ENCODE data around the gene SMIM9. TPM values are rescaled to one million over a fixed set of nuclear protein-coding genes. Genes with fewer than 3 reads are reported as not detected.

SMIM9 gene
- total RNA-seq, 1 experiment from 2014 or later, result not detected

- peak overlapping the region; percentile 83 for H3K27ac ChIP-seq (ENCODE audit: low read length)
- DNase-seq (ENCODE audit: low read depth, low spot score) (no peak), ATAC-seq (no peak)
- intact Hi-C loops (cut with micrococcal nuclease; ENCODE audit: unreplicated experiment) (no loop called here), in situ Hi-C loops (cut with HindIII; ENCODE audit: low pct_unique_long_range_greater_than_20kb, low sequenced_read_pairs) (no loop called here)
- no peaks in the 10 kb centered on the region for H3K36me3 ChIP-seq (ENCODE audit: control insufficient read depth, insufficient read depth, low read length)
- BruUV-seq (replicated peaks), result no TSS peak
- ChIA-PET POLR2A (interaction anchor here (0.7 kb wide), 1 partner anchor 29 kb away, joined by 4 read pairs; no protein-coding TSS in a partner anchor), CTCF (no interaction called here)
- H3K9me3 ChIP-seq (ENCODE audit: control insufficient read depth, insufficient read depth, low read depth, low read length), result peaks cover 8% of the 10 kb centered on the region; the same call in 1 of the 2 replicates
- no peak for TF ChIP-seq REST (IDR thresholded peaks at IDR 0.05; ENCODE audit: insufficient read depth in 1 of 2, low read depth in 2 of 2, low read length in 1 of 2)
- no peak for TF ChIP-seq POLR2AphosphoS5 (IDR thresholded peaks at IDR 0.05; ENCODE audit: low read depth, low read length)
- TF ChIP-seq TCF7L2 (IDR thresholded peaks at IDR 0.05; ENCODE audit: low read depth, low read length), result no peak
- TF ChIP-seq CTCF (IDR thresholded peaks at IDR 0.05), result no peak
- TF ChIP-seq SIN3A (IDR thresholded peaks at IDR 0.05; ENCODE audit: borderline replicate concordance, insufficient read depth, low read depth, low read length), result no peak
- peaks cover 65% of the 10 kb centered on the region for H3K4me1 ChIP-seq (ENCODE audit: control insufficient read depth, insufficient read depth, low read length)
- H3K4me3 ChIP-seq (ENCODE audit: low read depth in 2 of 2, low read length in 2 of 2), result peak overlapping the region; percentile 75 to 81
- H3K27me3 ChIP-seq (ENCODE audit: control insufficient read depth, insufficient read depth, low read length), result no peaks in the 10 kb centered on the region
Measured at GRCh38 chrX:154802947-154803346, 31.5 kb downstream of the SMIM9 start.

GRCh38 chrX:154800478-154801210, 33.8 kb downstream of the SMIM9 start:
- ATAC-seq, result no peak

More at GRCh38 chrX:154800478-154801210, 33.8 kb downstream of the SMIM9 start:
- DNase-seq (ENCODE audit: low read depth, low spot score), result no peak
- TF ChIP-seq SIN3A (IDR thresholded peaks at IDR 0.05; ENCODE audit: borderline replicate concordance, insufficient read depth, low read depth, low read length), result no peak
- no peak for TF ChIP-seq TCF7L2 (IDR thresholded peaks at IDR 0.05; ENCODE audit: low read depth, low read length)
- no peak for TF ChIP-seq REST (IDR thresholded peaks at IDR 0.05; ENCODE audit: insufficient read depth in 1 of 2, low read depth in 2 of 2, low read length in 1 of 2)
- TF ChIP-seq POLR2AphosphoS5 (IDR thresholded peaks at IDR 0.05; ENCODE audit: low read depth, low read length), result no peak
- TF ChIP-seq CTCF (IDR thresholded peaks at IDR 0.05), result no peak
- ChIA-PET POLR2A (interaction anchor here (0.6 kb wide), 1 partner anchor 226 kb away, joined by 6 read pairs; the partner anchor contains the start of gene FUNDC2), CTCF (no interaction called here)
- Histone ChIP-seq H3K27ac (ENCODE audit: low read length) (peak overlapping the region; percentile 83), H3K27me3 (ENCODE audit: control insufficient read depth, insufficient read depth, low read length) (no peaks in the 10 kb centered on the region), H3K4me1 (ENCODE audit: control insufficient read depth, insufficient read depth, low read length) (peaks cover 82% of the 10 kb centered on the region), H3K4me3 (ENCODE audit: low read depth in 2 of 2, low read length in 2 of 2) (peak overlapping the region in 1 of 2 experiments; percentile 14; a peak in 2 of 4 replicates), H3K9me3 (ENCODE audit: control insufficient read depth, insufficient read depth, low read depth, low read length) (no peaks in the 10 kb centered on the region), H3K36me3 (ENCODE audit: control insufficient read depth, insufficient read depth, low read length) (no peaks in the 10 kb centered on the region)
- intact Hi-C loops (cut with micrococcal nuclease; ENCODE audit: unreplicated experiment) (no loop called here), in situ Hi-C loops (cut with HindIII; ENCODE audit: low pct_unique_long_range_greater_than_20kb, low sequenced_read_pairs) (no loop called here)
- BruUV-seq (replicated peaks), result no TSS peak
